ENCODE measurements around the gene CAPN13. TPM values are rescaled to one million over a fixed set of nuclear protein-coding genes. Genes with fewer than 3 reads are reported as not detected.

Gene CAPN13
- polyA plus RNA-seq, 1 of the 3 experiments (the other 2 are of a cell fraction): not detected

GRCh38 chr2:30752811-30753210 lies 54.4 kb downstream of the CAPN13 start (continued):
- TF ChIP-seq, protein P1, sequence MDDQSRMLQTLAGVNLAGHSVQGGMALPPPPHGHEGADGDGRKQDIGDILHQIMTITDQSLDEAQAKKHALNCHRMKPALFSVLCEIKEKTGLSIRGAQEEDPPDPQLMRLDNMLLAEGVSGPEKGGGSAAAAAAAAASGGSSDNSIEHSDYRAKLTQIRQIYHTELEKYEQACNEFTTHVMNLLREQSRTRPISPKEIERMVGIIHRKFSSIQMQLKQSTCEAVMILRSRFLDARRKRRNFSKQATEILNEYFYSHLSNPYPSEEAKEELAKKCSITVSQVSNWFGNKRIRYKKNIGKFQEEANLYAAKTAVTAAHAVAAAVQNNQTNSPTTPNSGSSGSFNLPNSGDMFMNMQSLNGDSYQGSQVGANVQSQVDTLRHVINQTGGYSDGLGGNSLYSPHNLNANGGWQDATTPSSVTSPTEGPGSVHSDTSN (IDR thresholded peaks at IDR 0.05): no peak
- TF ChIP-seq MXI1 (IDR thresholded peaks at IDR 0.05; ENCODE audit: low read depth, low read length) (no peak), EZH2phosphoT487 (IDR thresholded peaks at IDR 0.05; ENCODE audit: borderline replicate concordance, low read depth) (no peak)

GRCh38 chr2:30747206-30747605 lies 60.0 kb downstream of the CAPN13 start:
- no peaks in the 10 kb centered on the region for H3K9me2 ChIP-seq
- H4K20me1 ChIP-seq (ENCODE audit: insufficient read depth): no peaks in the 10 kb centered on the region
- no peak overlapping the region for H2AFZ ChIP-seq (ENCODE audit: low read depth)
- TF ChIP-seq NRF1 (IDR thresholded peaks at IDR 0.05; ENCODE audit: low read depth, low read length) (no peak), MXI1 (IDR thresholded peaks at IDR 0.05; ENCODE audit: low read depth, low read length) (no peak), SMC3 (IDR thresholded peaks at IDR 0.05; ENCODE audit: low read depth, low read length) (no peak), EZH2phosphoT487 (IDR thresholded peaks at IDR 0.05; ENCODE audit: borderline replicate concordance, low read depth) (no peak), TAF1 (IDR thresholded peaks at IDR 0.05; ENCODE audit: borderline replicate concordance, low read depth, low read length) (no peak), RFX5 (IDR thresholded peaks at IDR 0.05; ENCODE audit: low read length) (no peak), USF2 (IDR thresholded peaks at IDR 0.05; ENCODE audit: borderline replicate concordance, low read depth, low read length) (no peak), RAD21 (IDR thresholded peaks at IDR 0.05; ENCODE audit: low read length) (no peak), RCOR1 (IDR thresholded peaks at IDR 0.05; ENCODE audit: low read length) (no peak), POLR2AphosphoS5 (IDR thresholded peaks at IDR 0.05; ENCODE audit: low read depth, low read length) (no peak), JUND (IDR thresholded peaks at IDR 0.05) (no peak), TCF12 (IDR thresholded peaks at IDR 0.05) (no peak), GATA2 (CRISPR knock-in tag; IDR thresholded peaks at IDR 0.05) (no peak), FOSL2 (IDR thresholded peaks at IDR 0.05; ENCODE audit: borderline replicate concordance, low read depth) (no peak), ELF1 (IDR thresholded peaks at IDR 0.05) (no peak), MEF2A (IDR thresholded peaks at IDR 0.05; ENCODE audit: borderline replicate concordance, low read depth) (no peak)
- TF ChIP-seq, protein P2, sequence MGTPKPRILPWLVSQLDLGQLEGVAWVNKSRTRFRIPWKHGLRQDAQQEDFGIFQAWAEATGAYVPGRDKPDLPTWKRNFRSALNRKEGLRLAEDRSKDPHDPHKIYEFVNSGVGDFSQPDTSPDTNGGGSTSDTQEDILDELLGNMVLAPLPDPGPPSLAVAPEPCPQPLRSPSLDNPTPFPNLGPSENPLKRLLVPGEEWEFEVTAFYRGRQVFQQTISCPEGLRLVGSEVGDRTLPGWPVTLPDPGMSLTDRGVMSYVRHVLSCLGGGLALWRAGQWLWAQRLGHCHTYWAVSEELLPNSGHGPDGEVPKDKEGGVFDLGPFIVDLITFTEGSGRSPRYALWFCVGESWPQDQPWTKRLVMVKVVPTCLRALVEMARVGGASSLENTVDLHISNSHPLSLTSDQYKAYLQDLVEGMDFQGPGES (IDR thresholded peaks at IDR 0.05; ENCODE audit: low read depth, low read length): no peak
- TF ChIP-seq, protein P3, sequence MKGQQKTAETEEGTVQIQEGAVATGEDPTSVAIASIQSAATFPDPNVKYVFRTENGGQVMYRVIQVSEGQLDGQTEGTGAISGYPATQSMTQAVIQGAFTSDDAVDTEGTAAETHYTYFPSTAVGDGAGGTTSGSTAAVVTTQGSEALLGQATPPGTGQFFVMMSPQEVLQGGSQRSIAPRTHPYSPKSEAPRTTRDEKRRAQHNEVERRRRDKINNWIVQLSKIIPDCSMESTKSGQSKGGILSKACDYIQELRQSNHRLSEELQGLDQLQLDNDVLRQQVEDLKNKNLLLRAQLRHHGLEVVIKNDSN (IDR thresholded peaks at IDR 0.05; ENCODE audit: borderline replicate concordance, low read depth): no peak
- TF ChIP-seq, protein P4, sequence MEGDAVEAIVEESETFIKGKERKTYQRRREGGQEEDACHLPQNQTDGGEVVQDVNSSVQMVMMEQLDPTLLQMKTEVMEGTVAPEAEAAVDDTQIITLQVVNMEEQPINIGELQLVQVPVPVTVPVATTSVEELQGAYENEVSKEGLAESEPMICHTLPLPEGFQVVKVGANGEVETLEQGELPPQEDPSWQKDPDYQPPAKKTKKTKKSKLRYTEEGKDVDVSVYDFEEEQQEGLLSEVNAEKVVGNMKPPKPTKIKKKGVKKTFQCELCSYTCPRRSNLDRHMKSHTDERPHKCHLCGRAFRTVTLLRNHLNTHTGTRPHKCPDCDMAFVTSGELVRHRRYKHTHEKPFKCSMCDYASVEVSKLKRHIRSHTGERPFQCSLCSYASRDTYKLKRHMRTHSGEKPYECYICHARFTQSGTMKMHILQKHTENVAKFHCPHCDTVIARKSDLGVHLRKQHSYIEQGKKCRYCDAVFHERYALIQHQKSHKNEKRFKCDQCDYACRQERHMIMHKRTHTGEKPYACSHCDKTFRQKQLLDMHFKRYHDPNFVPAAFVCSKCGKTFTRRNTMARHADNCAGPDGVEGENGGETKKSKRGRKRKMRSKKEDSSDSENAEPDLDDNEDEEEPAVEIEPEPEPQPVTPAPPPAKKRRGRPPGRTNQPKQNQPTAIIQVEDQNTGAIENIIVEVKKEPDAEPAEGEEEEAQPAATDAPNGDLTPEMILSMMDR (IDR thresholded peaks at IDR 0.05): no peak
- H3K4me2 ChIP-seq: no peak overlapping the region
- ChIA-PET CTCF (interaction anchor here (1.2 to 3.1 kb wide), 5 partner anchors 31 to 586 kb away, joined by 3 to 7 read pairs (median 5); no protein-coding TSS in a partner anchor), POLR2A (no interaction called here)
- peaks cover 0 to 4% of the 10 kb centered on the region in 2 experiments; a peak in 1 of 4 replicates for H3K4me1 ChIP-seq (ENCODE audit: control insufficient read depth in 1 of 2, insufficient read depth in 2 of 2, low read depth in 1 of 2, low read length in 1 of 2)
- WGBS (ENCODE audit: low lambda C conversion rate): 23% methylated on average over 3 of the region's 3 CpGs
- no peak for DNase-seq
- H3F3A ChIP-seq (replicated peaks; ENCODE audit: insufficient read depth): no peaks in the 10 kb centered on the region
- no peaks in the 10 kb centered on the region for H3K9me3 ChIP-seq
- H3K4me3 ChIP-seq (ENCODE audit: low read depth in 2 of 2, low read length in 1 of 2): no peak overlapping the region
- 0 out of 2 replicates have a peak, but pooled peaks cover 9% of the 10 kb centered on the region for H3K27me3 ChIP-seq (ENCODE audit: insufficient read depth)
- no peak overlapping the region for H3K27ac ChIP-seq (ENCODE audit: low read depth in 2 of 2, low read length in 1 of 2)
- H3K79me2 ChIP-seq (ENCODE audit: insufficient read depth): no peaks in the 10 kb centered on the region
- no peak overlapping the region for H3K9ac ChIP-seq
- H3K36me3 ChIP-seq (replicated peaks in 1 of 2; ENCODE audit: control insufficient read depth in 1 of 2, insufficient read depth in 2 of 2, low read length in 1 of 2): no peaks in the 10 kb centered on the region

Data from SK-N-SH (cell line).